ENCODE data around the gene SETBP1.

The SETBP1 gene

DNA sequence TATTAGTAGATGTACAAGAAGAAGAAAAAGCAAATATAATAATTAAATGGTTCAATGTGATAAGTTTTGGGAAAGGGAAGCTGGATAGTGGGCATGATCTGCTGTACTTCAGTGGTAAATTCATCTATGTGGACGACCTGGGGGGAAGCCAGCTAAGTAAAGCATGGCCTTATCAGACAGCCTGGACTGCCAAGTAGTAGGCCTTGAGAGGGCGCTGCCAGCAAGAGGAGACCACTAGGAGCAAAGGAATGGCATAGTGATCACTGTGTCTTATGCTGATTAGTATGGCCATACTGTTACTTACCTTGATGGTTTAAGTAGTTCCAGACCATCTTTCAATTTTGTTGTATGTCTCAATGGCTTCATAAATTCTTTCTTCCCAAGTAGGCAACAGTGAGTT, 287.6 kb downstream of the SETBP1 start (continued):
- TF ChIP-seq KLF8 (tag by site-specific recombination; IDR thresholded peaks at IDR 0.05) (no peak), ZNF777 (tag by site-specific recombination; IDR thresholded peaks at IDR 0.05; ENCODE audit: borderline replicate concordance) (no peak), ZNF239 (tag by site-specific recombination; IDR thresholded peaks at IDR 0.05) (no peak), GLIS2 (tag by site-specific recombination; IDR thresholded peaks at IDR 0.05) (no peak), MYNN (tag by site-specific recombination; IDR thresholded peaks at IDR 0.05; ENCODE audit: borderline replicate concordance) (no peak)
- TF ChIP-seq, protein P1, sequence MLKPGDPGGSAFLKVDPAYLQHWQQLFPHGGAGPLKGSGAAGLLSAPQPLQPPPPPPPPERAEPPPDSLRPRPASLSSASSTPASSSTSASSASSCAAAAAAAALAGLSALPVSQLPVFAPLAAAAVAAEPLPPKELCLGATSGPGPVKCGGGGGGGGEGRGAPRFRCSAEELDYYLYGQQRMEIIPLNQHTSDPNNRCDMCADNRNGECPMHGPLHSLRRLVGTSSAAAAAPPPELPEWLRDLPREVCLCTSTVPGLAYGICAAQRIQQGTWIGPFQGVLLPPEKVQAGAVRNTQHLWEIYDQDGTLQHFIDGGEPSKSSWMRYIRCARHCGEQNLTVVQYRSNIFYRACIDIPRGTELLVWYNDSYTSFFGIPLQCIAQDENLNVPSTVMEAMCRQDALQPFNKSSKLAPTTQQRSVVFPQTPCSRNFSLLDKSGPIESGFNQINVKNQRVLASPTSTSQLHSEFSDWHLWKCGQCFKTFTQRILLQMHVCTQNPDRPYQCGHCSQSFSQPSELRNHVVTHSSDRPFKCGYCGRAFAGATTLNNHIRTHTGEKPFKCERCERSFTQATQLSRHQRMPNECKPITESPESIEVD (tag by site-specific recombination; IDR thresholded peaks at IDR 0.05) = no peak

DNA sequence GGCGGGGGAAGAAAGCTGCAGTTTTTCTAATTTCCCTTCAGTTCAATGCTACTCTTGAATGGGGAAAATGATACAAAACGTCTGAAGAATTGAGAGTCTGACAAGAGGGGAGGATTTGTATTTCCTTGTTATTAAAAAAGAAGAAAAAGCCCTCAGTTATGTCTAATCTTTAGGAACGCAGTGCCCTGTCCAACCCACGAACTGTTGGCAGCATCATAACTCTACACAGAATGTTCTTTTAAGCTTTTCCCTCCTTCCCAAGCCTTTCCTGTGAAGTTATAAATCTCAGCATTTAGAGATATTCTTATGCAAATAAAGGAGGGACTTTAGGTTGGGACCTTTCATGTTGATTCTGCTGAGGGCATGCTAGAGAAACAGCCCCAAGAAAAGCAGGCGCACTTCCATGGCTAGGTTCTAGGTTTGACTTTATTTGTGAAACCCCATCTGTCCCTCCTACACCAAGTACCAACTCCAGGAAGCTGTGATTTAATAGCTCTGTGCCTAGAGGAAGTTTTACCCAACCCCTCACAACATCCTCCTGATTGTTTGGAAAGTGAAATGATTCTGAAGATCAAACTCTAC, 288.6 kb downstream of the SETBP1 start:
- no peaks in the 10 kb centered on the region for H3K4me1 ChIP-seq (ENCODE audit: control insufficient read depth, insufficient read depth, low read length)
- ChIA-PET CTCF (interaction anchor here (1.1 kb wide), 1 partner anchor 244 kb away, joined by 3 read pairs; no protein-coding TSS in a partner anchor), POLR2A (no interaction called here)
- no peaks in the 10 kb centered on the region for H3K9me3 ChIP-seq (ENCODE audit: control insufficient read depth, insufficient read depth, low read depth, low read length)
- TF ChIP-seq ZNF600 (tag by site-specific recombination; IDR thresholded peaks at IDR 0.05) = no peak
- TF ChIP-seq, protein P2, sequence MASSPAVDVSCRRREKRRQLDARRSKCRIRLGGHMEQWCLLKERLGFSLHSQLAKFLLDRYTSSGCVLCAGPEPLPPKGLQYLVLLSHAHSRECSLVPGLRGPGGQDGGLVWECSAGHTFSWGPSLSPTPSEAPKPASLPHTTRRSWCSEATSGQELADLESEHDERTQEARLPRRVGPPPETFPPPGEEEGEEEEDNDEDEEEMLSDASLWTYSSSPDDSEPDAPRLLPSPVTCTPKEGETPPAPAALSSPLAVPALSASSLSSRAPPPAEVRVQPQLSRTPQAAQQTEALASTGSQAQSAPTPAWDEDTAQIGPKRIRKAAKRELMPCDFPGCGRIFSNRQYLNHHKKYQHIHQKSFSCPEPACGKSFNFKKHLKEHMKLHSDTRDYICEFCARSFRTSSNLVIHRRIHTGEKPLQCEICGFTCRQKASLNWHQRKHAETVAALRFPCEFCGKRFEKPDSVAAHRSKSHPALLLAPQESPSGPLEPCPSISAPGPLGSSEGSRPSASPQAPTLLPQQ (tag by site-specific recombination; IDR thresholded peaks at IDR 0.05) = no peak
- TF ChIP-seq, protein P3, sequence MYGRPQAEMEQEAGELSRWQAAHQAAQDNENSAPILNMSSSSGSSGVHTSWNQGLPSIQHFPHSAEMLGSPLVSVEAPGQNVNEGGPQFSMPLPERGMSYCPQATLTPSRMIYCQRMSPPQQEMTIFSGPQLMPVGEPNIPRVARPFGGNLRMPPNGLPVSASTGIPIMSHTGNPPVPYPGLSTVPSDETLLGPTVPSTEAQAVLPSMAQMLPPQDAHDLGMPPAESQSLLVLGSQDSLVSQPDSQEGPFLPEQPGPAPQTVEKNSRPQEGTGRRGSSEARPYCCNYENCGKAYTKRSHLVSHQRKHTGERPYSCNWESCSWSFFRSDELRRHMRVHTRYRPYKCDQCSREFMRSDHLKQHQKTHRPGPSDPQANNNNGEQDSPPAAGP (tag by site-specific recombination; IDR thresholded peaks at IDR 0.05) = no peak
- no peak for TF ChIP-seq ZFP69B (tag by site-specific recombination; IDR thresholded peaks at IDR 0.05)
- no peak for TF ChIP-seq TCF7L2 (IDR thresholded peaks at IDR 0.05; ENCODE audit: borderline replicate concordance, low read depth, low read length)
- no peak for TF ChIP-seq ZNF549 (tag by site-specific recombination; IDR thresholded peaks at IDR 0.05)
- no peak for TF ChIP-seq ZNF48 (tag by site-specific recombination; IDR thresholded peaks at IDR 0.05)
- TF ChIP-seq, protein P4, sequence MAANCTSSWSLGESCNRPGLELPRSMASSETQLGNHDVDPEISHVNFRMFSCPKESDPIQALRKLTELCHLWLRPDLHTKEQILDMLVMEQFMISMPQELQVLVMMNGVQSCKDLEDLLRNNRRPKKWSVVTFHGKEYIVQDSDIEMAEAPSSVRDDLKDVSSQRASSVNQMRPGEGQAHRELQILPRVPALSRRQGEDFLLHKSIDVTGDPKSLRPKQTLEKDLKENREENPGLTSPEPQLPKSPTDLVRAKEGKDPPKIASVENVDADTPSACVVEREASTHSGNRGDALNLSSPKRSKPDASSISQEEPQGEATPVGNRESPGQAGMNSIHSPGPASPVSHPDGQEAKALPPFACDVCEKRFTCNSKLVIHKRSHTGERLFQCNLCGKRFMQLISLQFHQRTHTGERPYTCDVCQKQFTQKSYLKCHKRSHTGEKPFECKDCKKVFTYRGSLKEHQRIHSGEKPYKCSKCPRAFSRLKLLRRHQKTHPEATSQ (tag by site-specific recombination; IDR thresholded peaks at IDR 0.05) = no peak
- no peak for TF ChIP-seq ZNF394 (tag by site-specific recombination; IDR thresholded peaks at IDR 0.05; ENCODE audit: borderline replicate concordance)
- TF ChIP-seq, protein P5, sequence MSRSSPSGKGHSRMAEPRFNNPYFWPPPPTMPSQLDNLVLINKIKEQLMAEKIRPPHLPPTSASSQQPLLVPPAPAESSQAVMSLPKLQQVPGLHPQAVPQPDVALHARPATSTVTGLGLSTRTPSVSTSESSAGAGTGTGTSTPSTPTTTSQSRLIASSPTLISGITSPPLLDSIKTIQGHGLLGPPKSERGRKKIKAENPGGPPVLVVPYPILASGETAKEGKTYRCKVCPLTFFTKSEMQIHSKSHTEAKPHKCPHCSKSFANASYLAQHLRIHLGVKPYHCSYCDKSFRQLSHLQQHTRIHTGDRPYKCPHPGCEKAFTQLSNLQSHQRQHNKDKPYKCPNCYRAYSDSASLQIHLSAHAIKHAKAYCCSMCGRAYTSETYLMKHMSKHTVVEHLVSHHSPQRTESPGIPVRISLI (tag by site-specific recombination; IDR thresholded peaks at IDR 0.05) = no peak
- TF ChIP-seq, protein P6, sequence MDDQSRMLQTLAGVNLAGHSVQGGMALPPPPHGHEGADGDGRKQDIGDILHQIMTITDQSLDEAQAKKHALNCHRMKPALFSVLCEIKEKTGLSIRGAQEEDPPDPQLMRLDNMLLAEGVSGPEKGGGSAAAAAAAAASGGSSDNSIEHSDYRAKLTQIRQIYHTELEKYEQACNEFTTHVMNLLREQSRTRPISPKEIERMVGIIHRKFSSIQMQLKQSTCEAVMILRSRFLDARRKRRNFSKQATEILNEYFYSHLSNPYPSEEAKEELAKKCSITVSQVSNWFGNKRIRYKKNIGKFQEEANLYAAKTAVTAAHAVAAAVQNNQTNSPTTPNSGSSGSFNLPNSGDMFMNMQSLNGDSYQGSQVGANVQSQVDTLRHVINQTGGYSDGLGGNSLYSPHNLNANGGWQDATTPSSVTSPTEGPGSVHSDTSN (CRISPR knock-in tag; IDR thresholded peaks at IDR 0.05) = no peak
- no peak for TF ChIP-seq ZNF677 (tag by site-specific recombination; IDR thresholded peaks at IDR 0.05)
- no peak for TF ChIP-seq ZNF214 (tag by site-specific recombination; IDR thresholded peaks at IDR 0.05; ENCODE audit: borderline replicate concordance)
- no peak for TF ChIP-seq ZEB2 (tag by site-specific recombination; IDR thresholded peaks at IDR 0.05)
- TF ChIP-seq ZNF335 (tag by site-specific recombination; conservative IDR thresholded peaks at IDR 0.05) = no peak
- no peak for TF ChIP-seq ZNF2 (tag by site-specific recombination; IDR thresholded peaks at IDR 0.05)
- TF ChIP-seq ZNF76 (tag by site-specific recombination; IDR thresholded peaks at IDR 0.05; ENCODE audit: borderline replicate concordance, low read depth) = no peak
- TF ChIP-seq ZNF211 (tag by site-specific recombination; IDR thresholded peaks at IDR 0.05; ENCODE audit: low read depth) = no peak
- TF ChIP-seq, protein P7, sequence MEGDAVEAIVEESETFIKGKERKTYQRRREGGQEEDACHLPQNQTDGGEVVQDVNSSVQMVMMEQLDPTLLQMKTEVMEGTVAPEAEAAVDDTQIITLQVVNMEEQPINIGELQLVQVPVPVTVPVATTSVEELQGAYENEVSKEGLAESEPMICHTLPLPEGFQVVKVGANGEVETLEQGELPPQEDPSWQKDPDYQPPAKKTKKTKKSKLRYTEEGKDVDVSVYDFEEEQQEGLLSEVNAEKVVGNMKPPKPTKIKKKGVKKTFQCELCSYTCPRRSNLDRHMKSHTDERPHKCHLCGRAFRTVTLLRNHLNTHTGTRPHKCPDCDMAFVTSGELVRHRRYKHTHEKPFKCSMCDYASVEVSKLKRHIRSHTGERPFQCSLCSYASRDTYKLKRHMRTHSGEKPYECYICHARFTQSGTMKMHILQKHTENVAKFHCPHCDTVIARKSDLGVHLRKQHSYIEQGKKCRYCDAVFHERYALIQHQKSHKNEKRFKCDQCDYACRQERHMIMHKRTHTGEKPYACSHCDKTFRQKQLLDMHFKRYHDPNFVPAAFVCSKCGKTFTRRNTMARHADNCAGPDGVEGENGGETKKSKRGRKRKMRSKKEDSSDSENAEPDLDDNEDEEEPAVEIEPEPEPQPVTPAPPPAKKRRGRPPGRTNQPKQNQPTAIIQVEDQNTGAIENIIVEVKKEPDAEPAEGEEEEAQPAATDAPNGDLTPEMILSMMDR (tag by site-specific recombination; IDR thresholded peaks at IDR 0.05) = no peak
- TF ChIP-seq ZFHX2 (tag by site-specific recombination; conservative IDR thresholded peaks at IDR 0.05) = no peak
- H3K27ac ChIP-seq (ENCODE audit: extremely low read depth, low read depth, low read length) = no peak overlapping the region
- no peaks in the 10 kb centered on the region for H3K36me3 ChIP-seq (ENCODE audit: control insufficient read depth in 2 of 2, insufficient read depth in 1 of 2, low read length in 2 of 2)
- no peak overlapping the region for H3K4me3 ChIP-seq (ENCODE audit: low read depth, low read length)
